Stimulated activated CD8-positive, alpha-beta memory T cell treated with anti-CD3 and anti-CD28 coated beads, Interleukin-2, amount 100 ng/mL, for 48 hours (primary cell): ENCODE measurements around the gene GRIK1.

Experiments used
- DNase-seq, 2 donors: peaks; one replicate each; pipeline ENCODE4 v3.0.0-alpha.2; 2020; ENCODE audit warnings: low read depth in 2 of 2

GRIK1 gene

GRCh38 chr21:29718081-29718815 lies 221.5 kb downstream of the GRIK1 start:
- no peak for DNase-seq

GRCh38 chr21:29717659-29718058 lies 222.1 kb downstream of the GRIK1 start:
- no peak for DNase-seq

DNA sequence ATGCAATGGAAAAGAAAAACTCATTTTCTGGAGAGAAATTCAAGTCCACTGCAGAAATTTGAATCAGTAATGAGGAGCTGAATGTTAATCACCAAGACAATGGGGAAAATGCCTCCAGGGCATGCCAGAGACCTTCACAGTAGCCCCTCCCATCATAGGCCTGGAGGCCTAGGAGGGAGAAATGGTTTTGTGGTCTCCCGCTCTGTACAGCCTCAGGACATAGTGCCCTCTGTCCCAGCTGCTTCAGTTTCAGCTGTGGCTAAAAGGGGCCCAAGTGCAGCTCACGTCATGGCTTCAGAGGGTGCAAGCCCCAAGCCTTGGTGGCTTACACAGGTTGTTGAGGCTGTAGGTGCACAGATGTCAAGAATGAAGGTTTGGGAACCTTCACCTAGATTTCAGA lies 223.0 kb downstream of the GRIK1 start:
- no peak for DNase-seq

- DNase-seq = no peak
Measured at GRCh38 chr21:29715089-29715488, 224.7 kb downstream of the GRIK1 start.

GRCh38 chr21:29712818-29713217 lies 227.0 kb downstream of the GRIK1 start:
- no peak for DNase-seq

DNA sequence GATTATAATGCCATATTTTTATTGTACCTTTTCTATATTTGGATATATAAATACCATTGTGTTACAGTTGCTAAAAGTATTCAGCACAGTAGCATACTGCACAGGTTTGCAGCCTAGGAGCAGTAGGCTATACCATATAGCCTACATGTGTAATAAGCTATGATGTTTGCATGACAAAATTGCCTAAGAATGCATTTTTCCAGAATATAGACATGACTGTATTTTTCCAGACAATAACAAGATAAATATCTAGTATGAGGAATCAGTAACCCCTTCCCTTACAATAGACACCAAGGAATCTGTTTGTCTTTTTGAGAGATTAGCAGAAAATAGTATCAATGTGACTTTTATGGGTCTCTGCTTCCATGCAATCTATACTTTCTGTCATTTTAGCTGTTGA lies 228.6 kb downstream of the GRIK1 start:
- DNase-seq = no peak

DNA sequence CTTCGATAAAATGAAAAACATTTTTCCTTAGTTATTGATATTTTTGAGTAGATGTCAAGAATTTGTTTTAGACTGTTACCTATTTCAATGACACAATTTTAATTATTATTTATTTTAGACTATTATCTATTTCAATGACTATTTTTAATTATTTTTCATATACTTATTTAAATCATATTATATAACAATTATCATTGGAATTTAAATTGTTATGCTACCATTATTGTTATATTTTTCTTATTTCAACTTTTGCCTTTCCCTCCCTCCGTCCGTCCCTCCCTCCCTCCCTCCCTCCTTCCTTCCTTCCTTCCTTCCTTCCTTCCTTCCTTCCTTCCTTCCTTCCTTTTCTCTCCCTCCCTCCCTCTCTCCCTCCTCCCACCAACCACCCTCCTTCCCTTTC lies 229.3 kb downstream of the GRIK1 start:
- no peak for DNase-seq

DNA sequence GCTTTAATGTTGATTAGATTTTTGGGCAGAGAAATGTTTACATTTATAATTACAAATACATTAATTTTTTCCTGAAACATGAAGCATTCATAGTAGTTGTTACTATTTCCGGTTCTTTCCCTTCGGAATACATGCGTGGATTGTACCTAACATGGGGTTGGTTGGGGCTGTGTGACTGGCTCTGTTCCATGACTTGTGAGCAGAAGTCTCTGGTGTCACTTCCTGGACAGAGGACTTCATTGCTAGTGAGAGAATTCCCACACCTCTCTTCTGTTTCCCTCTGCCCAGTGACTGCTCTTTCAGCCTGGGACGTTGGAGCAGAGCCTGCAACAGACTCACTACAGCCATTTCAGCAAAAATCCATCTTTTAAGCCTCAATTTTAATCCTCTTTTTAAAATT lies 231.4 kb downstream of the GRIK1 start:
- no peak for DNase-seq

DNA sequence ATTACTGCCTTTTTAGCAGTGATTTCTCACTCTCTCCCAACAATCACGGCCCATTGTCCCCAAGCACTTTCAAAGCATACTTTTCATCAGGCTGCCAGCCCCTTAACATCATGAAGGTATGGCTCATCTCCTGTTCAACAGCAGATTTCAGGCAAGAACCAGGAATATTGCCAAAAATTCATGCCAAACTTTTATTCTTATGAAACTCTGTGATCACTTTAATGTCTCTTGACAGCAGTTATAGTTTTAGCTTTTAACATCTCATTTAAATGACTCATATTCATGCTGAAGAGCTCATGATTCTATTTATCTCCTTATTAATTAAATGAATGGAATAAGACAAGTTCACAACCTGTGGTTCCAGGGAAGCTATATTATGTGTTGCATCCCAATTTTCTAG lies 235.1 kb downstream of the GRIK1 start:
- DNase-seq = no peak

GRCh38 chr21:29701676-29702075 lies 238.1 kb downstream of the GRIK1 start:
- DNase-seq = no peak

- no peak for DNase-seq
Measured at GRCh38 chr21:29697555-29698193, 242.1 kb downstream of the GRIK1 start.

DNA sequence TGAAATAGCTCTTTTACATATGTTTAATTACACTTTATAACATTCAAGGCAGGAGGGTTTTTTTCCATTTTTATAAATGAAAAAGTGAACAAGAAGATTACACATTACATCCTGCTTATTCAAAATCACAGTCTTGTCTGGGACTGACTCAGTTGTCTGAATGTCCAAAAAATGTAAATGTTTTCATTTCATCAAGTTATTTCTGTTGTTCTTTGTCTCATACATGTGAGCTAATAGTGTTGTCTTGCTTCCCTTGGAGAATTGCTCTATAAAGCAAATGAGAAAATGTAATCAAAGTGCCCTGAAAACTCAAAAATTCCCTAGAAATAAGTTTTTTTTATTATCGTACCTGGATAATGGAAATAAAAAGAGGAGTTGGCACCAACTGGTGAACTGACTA lies 242.9 kb downstream of the GRIK1 start:
- DNase-seq = no peak

GRCh38 chr21:29691616-29692491 lies 247.9 kb downstream of the GRIK1 start:
- no peak for DNase-seq

DNA sequence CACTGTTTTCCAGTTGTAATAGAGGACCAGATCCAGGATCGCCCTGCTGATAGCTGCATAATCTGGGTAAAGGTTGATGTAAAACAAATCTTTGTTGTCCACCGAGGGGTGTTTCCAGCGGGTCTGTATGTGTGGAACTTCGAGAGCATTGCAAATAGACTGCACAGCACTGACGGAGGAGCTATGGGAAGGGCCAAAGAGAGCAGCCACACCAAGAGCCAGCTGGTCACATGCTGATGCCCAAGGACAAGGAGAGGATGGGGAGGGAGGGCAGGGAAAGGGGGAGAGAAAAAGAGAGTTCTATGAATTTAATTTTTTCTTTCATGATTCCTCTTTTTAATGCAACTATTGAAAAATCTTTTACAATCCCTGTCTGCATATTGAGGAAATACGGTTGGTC lies 250.0 kb downstream of the GRIK1 start:
- no peak for DNase-seq

- DNase-seq = no peak
Measured at GRCh38 chr21:29684106-29684505, 255.7 kb downstream of the GRIK1 start.

DNA sequence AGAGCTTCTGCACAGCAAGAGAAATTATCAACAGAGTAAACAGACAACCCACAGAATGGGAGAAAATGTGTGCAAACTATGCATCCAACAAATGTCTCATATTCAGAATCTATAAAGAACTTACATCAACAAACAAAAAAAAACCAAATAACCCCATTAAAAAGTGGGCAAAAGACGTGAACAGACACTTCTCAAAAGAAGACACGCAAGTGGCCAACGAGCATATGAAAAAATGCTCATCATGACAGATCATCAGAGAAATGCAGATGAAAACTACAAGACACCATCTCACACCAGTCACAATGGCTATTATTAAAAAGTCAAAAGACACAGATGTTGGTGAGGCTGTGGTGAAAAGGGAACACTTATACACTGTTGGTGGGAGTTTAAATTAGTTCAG lies 257.0 kb downstream of the GRIK1 start:
- DNase-seq = no peak

GRCh38 chr21:29680273-29680672 lies 259.5 kb downstream of the GRIK1 start:
- DNase-seq = no peak

DNA sequence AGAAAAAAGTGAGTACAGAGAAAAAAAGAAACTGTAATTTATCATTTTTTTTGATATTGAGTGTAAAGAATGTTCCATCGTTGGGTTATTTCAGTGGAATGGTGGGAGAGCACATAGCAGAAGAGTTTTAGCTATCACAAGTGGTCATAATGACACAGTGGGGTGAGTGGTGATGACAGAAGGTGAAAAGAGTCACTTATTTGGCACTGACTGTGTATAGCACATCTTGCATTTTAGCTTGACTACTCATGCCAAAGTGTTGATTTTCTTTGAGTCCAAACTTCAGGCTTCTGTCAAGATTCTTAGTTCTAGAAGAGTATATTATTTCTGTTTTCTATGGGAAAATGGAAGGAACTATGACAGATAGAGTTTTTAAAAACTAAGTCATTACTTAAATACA lies 261.2 kb downstream of the GRIK1 start:
- DNase-seq = no peak

DNA sequence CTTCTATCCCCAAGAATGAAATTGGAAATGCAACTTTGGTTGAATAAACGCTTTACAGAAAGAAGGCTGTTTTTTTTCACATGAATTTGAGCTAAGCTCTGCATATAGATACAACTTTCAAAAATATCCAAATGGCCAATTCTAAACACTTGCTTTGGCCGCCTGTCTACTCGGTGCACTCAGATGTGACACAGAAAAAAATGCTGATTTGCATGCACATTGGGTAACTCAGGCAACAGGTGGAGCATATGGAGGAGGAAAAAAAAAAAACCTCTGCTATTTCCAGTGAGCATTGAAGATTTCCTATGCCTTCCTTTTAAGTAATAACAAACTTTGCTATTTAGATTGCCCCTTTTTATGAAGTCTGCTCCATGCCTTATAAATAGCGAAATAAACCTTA lies 262.5 kb downstream of the GRIK1 start:
- no peak for DNase-seq

- DNase-seq = no peak
Measured at GRCh38 chr21:29676395-29676794, 263.4 kb downstream of the GRIK1 start.

DNA sequence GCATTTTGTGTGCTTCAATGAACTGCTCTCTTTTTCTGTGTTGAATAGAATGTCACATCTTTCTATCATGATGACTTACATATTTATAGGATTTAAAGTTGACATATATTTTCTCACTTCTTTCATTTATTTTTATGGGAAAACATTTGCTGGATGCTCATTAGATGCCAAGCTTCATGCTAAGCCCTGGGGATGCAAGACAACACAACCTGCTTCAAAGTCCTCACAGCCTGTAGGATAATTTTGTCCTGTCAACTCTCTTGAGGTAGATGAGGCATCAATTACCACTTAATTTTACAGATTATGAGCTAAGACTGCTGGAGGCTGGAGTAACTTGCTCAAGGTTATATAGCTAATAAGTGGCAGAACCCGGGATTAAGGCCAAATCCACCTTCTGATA lies 264.3 kb downstream of the GRIK1 start:
- DNase-seq = no peak

DNA sequence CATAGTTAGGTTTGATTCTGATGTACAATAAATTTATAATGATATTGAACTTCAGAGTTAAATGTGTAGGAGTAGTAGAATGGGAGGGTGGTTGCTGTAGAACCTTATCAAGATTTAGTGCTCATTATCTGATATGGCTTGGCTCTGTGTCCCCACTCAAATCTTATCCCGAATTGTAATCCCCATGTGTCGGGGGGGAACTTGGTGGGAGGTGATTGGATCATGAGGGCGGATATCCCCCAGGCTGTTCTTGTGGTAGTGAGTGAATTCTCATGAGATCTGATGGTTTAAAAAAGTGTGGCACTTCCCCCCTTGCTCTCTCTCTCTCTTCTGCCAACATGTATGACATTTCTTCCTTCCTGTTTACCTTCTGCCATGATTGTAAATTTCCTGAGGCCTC lies 265.5 kb downstream of the GRIK1 start:
- no peak for DNase-seq

DNA sequence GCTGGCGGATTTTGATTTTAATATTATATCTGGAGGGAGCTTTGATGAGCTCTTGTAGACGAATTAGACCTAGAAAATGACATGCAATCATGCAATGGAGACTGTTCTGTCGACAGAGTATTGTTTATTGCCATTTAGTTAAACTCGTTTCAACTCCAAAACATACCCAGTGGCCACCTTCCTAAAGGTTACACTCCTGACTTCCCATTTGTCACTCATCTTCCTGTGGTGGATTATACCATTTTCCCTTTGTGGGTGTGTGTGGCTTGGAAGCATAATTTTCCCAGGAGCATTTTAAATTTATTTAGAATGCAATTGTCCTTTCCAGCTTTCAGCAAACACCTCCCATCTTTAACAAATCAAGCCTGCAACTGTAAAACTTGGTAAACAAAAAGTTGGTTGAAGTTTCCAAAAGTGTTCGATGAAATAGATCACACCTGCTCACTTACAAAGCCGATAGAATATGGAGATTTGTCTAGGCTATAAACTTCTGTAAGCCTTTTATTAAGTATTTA lies 266.6 kb downstream of the GRIK1 start:
- DNase-seq = no peak
